Muscle layer of duodenum (tissue), 2 donors: ENCODE data around the gene DNMT3A.

Experiments used
- H3K27ac ChIP-seq: one replicate; pipeline ENCODE4 v1.7.0; 2013; ENCODE audit warnings: mild to moderate bottlenecking, low read length
- H3K27me3 ChIP-seq: one replicate; pipeline ENCODE4 v1.7.0; 2013; ENCODE audit warnings: low read depth, mild to moderate bottlenecking, control low read depth, low read length
- H3K36me3 ChIP-seq, 2 donors: one replicate each; pipeline ENCODE4 v1.7.0; 2013; ENCODE audit warnings: low read length in 2 of 2, control low read depth in 1 of 2, mild to moderate bottlenecking in 1 of 2; ENCODE audit not compliant: insufficient read depth in 2 of 2, control insufficient read depth in 1 of 2
- H3K4me1 ChIP-seq, 2 donors: one replicate each; pipeline ENCODE4 v1.7.0; 2013; ENCODE audit warnings: low read length in 2 of 2, mild to moderate bottlenecking in 2 of 2, control low read depth in 1 of 2, moderate library complexity in 1 of 2; ENCODE audit not compliant: insufficient read depth in 2 of 2, control insufficient read depth in 1 of 2
- H3K4me3 ChIP-seq, 2 donors: one replicate each; pipeline ENCODE4 v1.7.0; 2013; ENCODE audit warnings: low read length in 2 of 2, low read depth in 1 of 2, mild to moderate bottlenecking in 1 of 2
- H3K9me3 ChIP-seq, 2 donors: one replicate each; pipeline ENCODE4 v1.7.0; 2013; ENCODE audit warnings: low read length in 2 of 2, control low read depth in 1 of 2, mild to moderate bottlenecking in 1 of 2; ENCODE audit not compliant: control insufficient read depth in 1 of 2
- donor health status: healthy.

The DNMT3A gene

DNA sequence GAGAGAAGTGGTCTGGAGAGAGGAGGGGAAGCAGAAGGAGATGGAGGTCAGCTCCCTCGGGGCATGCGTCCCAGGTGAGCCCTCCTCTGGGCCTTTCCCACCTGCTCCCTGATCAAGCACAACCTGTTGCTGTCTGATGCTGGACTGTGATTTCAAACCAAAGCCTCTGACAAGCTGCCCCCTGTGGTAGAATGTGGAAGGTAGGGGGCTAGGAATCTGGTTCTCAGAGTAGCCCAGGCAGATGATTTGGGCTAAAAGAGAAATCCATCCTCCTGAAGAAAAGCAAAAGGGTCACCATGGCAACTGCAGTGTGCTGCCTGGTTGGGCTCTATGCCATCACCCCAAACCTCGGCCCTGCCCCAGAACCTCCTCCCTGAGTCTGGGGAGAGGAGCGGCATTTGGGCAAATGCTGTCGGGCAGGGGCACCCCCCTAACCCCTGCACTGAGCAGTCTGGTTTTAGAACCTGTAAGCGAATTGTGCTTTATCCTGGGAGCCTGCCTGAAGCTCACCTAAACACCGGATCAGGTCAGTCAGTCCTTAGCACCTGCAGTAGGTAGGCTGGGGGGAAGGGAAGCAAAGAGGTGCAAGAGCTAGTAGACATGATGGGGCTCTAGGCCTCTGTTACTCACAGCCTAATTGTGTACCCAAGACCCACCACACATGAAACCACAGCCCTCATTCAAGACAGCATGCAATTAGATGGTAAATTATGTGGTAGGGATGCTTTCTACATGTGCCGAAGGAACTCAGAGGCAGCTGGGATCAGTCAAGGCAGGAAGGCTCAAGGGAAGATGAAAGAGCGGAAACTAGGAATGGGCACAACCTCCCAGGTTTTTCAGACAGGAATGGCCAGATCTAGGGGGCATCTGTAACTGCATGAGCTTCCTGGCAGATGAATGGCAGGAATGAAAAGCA lies 83.5 kb downstream of the DNMT3A start:
- Histone ChIP-seq H3K4me1 (peaks cover 0 to 34% of the 10 kb centered on the region in 2 donors), H3K27me3 (no peaks in the 10 kb centered on the region), H3K27ac (no peak overlapping the region), H3K4me3 (no peak overlapping the region), H3K9me3 (no peaks in the 10 kb centered on the region), H3K36me3 (peaks cover 15 to 16% of the 10 kb centered on the region in 2 donors)

DNA sequence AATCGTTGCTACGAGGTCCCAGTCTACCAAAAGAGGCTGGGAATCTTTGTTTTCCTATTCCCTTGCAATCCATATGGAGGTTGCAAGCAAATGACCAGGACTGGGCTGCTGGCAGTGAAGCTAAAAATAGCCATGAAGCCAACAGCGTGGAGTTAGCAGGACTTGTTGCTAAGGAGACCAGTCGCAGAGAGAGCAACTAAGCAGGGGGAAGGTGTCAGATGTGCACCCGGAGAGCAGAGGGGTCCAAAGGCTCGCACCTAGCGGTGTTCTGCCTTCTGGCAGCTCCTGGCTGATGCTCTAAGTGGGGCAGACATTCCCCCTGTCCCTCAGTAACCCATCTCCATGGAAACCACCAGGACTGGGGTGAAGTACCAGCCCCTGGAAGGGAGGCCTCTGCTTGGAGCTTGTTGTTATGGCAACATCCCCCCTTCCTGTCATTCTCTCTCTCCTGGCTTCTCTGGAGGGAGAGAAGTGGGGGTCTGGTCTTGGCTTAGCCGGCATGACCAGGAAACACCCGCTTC lies 84.6 kb downstream of the DNMT3A start:
- Histone ChIP-seq H3K27ac (no peak overlapping the region), H3K27me3 (no peaks in the 10 kb centered on the region), H3K4me1 (peaks cover 0 to 40% of the 10 kb centered on the region in 2 donors), H3K9me3 (no peaks in the 10 kb centered on the region), H3K4me3 (no peak overlapping the region), H3K36me3 (peaks cover 15 to 16% of the 10 kb centered on the region in 2 donors)

DNA sequence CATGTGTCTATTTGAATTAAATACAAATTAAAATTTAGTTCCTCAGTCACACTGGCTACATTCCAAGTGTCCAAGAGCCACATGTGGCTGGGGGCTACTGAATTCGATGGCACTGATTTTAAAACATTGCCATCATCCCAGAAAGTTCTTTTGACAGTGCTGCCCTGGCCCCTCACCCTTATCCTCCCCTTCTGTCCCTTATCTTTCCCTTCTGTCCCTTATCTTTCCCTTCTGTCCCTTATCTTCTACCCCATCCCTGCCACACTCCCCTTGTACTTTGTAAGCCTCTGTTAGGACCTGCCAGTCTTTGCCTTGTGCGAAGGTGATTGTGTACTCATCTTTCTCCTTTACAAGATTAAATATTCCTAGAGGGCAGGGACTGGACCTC lies 85.2 kb downstream of the DNMT3A start:
- Histone ChIP-seq H3K27me3 (no peaks in the 10 kb centered on the region), H3K4me3 (no peak overlapping the region), H3K4me1 (peaks cover 0 to 45% of the 10 kb centered on the region in 2 donors), H3K36me3 (peaks cover 15 to 16% of the 10 kb centered on the region in 2 donors), H3K27ac (no peak overlapping the region), H3K9me3 (no peaks in the 10 kb centered on the region)

DNA sequence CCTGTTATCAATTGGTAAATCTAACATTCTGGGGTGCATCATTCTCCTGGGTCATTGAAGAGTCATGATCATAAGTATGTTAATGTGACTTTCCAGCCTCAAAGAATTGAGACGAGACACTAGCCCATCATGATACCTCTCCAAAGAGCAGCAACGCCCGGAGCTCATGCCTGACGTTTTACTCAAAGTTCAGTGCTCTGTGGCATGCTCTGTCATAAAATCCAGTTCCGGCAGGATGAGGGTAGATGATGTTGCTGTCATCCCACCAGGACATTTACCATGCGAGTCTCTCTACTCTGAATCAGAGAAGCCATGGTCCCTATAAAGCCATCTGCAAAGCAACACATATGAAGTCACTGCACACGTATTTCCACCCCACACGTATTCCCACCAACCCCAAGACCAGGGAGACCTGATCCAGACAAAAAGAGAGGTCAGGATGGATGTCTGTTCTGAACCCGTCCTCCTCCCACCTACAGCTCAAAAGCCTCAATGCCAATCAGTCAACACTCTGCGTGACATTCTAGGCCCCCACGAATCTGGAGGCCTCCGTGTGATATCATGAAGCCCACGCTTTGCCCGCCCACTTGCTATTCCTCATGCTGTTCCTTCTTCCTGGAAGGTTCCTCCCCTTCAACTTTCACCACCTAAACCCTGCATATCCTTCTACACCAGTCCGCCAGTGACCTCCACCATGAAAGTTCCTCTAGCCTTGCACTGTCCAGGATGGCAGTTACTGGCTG lies 85.8 kb downstream of the DNMT3A start:
- Histone ChIP-seq H3K27me3 (no peaks in the 10 kb centered on the region), H3K4me3 (no peak overlapping the region), H3K4me1 (peaks cover 0 to 49% of the 10 kb centered on the region in 2 donors), H3K9me3 (no peaks in the 10 kb centered on the region), H3K27ac (no peak overlapping the region), H3K36me3 (peaks cover 15 to 16% of the 10 kb centered on the region in 2 donors)

DNA sequence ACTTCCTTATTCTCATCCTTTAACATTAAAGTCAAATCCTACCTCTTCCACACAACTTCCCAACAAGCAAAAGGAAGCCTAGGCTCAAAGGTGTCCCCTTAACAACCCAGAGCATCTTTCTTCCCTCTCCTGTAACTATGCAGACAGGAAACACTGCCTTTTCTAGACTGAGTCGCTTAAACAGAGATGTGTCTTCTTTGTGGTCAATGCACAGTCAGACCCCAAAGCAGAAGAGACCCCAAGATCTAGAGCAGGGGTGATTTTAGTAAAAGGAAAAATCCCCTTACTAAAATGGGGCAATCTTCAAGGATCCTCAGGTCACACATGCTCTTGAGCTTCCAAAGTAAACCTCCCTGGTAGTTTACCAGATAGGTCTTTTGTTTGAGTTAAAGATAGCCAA lies 86.8 kb downstream of the DNMT3A start:
- no peaks in the 10 kb centered on the region for H3K9me3 ChIP-seq
- H3K36me3 ChIP-seq = peaks cover 7 to 16% of the 10 kb centered on the region in 2 donors
- H3K27me3 ChIP-seq = no peaks in the 10 kb centered on the region
- no peak overlapping the region for H3K4me3 ChIP-seq
- no peak overlapping the region for H3K27ac ChIP-seq
- H3K4me1 ChIP-seq = peaks cover 0 to 49% of the 10 kb centered on the region in 2 donors

DNA sequence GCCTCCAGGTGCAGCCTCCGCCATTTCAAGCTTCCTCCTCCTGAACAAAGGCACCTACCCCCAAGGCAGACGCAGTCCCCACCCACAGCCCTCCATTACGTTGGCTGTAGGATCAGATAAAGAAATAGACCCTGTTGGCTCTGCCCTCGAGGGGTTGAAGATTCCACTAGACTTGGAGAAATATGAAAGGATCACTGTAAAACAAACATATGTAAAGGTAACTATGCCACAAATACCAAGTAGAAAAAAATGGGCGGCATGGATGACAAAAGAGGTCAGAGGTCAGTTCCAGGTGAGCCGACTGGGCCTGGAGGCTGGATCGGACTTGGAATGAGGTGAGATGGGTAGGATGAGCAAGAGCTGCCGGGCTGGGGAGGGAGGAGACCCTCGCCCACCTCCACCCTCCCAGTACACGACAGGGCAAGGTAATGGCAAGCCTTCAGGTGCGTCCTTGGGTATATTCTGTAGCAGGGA lies 88.5 kb downstream of the DNMT3A start:
- no peak overlapping the region for H3K27ac ChIP-seq
- peak overlapping the region; percentile 33 to 64 for H3K4me3 ChIP-seq
- peaks cover 0 to 37% of the 10 kb centered on the region in 2 donors for H3K4me1 ChIP-seq
- H3K27me3 ChIP-seq = no peaks in the 10 kb centered on the region
- H3K36me3 ChIP-seq = peaks cover 8 to 16% of the 10 kb centered on the region in 2 donors
- H3K9me3 ChIP-seq = no peaks in the 10 kb centered on the region

DNA sequence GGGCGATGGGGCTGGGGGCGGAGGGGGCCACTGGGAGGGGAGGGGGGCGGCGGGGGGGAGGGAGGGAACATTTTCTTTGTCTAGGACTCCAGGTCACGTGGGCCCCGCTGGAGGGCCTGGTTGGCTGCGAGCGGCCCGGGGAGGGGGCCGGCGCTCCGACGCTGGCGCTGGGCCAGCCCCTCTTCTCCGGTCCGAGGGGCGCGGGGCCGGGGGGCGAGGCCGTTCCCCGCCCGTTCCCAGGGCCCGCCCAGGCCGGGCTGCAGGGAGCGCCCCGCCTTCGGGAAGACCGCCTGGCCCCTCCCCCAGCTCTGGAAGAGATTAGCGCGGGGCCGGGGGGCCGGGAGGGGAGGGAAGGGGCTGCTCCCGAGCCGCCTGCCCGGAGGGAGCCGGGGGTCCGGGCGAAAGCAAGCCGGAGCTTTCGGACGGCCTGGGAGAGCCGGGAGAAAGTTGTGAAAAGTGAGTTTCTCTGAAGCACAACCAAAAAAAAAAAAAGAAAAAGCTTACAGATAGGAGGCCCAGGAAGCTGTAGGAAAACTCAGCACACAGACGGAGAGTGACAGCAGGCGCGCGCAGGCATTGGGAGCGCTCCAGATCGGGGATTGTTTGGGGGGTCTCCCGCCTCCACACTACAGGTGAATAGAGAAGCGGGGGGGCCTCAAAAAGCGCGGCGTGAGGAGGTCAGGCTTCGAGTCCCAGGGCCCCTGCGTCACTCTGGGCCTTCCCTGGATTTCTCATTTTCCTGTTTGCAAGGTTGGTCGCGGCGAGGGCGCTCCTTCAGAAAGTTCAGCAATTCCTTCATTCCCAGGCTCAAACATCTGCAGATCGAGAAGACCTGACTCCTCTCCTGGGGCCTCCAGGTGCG lies 89.2 kb downstream of the DNMT3A start:
- Histone ChIP-seq H3K4me3 (peak overlapping the region; percentile 33 to 64), H3K27me3 (no peaks in the 10 kb centered on the region), H3K4me1 (peaks cover 0 to 31% of the 10 kb centered on the region in 2 donors), H3K9me3 (no peaks in the 10 kb centered on the region), H3K36me3 (peaks cover 15 to 16% of the 10 kb centered on the region in 2 donors), H3K27ac (no peak overlapping the region)

DNA sequence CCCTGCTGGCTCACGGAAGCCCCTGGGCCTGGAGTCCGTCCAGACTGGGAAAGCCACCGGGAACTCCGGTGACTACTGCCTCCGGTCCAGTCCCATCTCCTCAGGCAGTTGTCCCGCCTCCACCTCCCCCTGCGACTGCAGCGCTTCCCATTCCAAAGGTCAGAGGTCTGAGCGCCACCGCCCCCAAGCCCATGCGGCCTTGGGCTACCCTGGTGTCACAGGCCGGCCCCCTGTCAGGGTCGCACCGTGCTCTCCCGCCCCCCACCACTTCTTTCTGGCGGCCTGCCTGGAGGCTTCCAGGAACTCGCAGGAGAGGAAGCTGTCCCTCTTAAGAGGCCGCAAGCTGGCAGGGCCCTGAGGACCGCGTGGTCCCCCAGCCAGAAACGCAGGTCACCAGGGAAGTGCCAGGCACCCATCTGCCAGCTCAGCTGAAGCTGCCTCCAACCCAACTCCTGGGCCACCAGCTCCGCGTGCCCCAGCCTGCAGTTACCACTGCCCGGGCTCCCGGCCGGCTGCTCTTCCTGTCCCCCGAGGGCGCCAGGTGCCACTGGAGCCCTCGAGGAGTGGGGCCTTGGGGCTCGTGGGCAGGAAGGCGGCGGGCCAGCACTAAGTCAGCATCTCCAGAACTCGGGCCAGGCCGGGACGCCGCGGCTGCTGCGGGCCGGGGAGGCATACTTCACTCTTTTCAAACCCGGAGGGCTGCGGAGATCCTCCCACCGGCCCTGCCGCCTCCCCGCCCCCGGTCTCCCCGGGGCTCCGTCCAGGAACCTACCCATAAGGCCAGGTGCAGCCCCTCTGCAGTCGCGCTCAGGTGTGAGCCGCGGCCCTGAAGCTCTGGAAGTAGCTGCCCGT lies 90.1 kb downstream of the DNMT3A start:
- no peaks in the 10 kb centered on the region for H3K27me3 ChIP-seq
- H3K27ac ChIP-seq = no peak overlapping the region
- H3K4me3 ChIP-seq = peak overlapping the region; percentile 37 to 64
- peaks cover 23% of the 10 kb centered on the region in 2 donors for H3K36me3 ChIP-seq
- peaks cover 0 to 22% of the 10 kb centered on the region in 2 donors for H3K4me1 ChIP-seq
- H3K9me3 ChIP-seq = no peaks in the 10 kb centered on the region

DNA sequence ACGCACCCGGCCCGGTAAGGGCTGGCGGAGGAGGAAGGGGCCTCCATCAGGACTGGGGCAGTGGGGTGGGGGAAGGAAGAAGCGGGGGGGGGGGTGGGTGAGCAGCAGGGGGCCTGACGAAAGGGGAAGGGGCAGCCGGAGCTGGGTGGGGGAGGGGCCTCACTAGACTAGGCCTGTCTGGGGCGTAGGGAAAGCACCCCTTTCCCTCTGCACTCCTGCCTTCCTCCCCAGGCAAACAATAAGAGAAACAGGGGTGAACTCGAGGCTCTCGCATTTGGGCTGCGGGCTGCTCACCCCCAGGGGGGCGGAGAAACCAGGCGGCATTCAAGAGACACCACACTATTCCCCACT lies 90.7 kb downstream of the DNMT3A start:
- H3K4me1 ChIP-seq = peaks cover 0 to 16% of the 10 kb centered on the region in 2 donors
- H3K36me3 ChIP-seq = peaks cover 29% of the 10 kb centered on the region in 2 donors
- no peaks in the 10 kb centered on the region for H3K9me3 ChIP-seq
- H3K27me3 ChIP-seq = no peaks in the 10 kb centered on the region
- H3K4me3 ChIP-seq = peak overlapping the region; percentile 37 to 64
- H3K27ac ChIP-seq = no peak overlapping the region
